DMS 273 treated with DMSO at 0.1 percent for 48 hours (cell line): Measurements from ENCODE around the gene IGFLR1.

ENCODE experiments used
- DNase-seq: peaks from one replicate; lab custom pipeline; 2025; lab: John Stamatoyannopoulos, UW

Gene IGFLR1

GRCh38 chr19:35723671-35724070 is 18.6 kb downstream of the IGFLR1 start:
- DNase-seq = no peak

- DNase-seq = no peak
Measured at GRCh38 chr19:35722897-35723296, 19.4 kb downstream of the IGFLR1 start.

GRCh38 chr19:35722461-35722860 is 19.8 kb downstream of the IGFLR1 start:
- no peak for DNase-seq

- DNase-seq = no peak
Measured at GRCh38 chr19:35721374-35721773, 20.9 kb downstream of the IGFLR1 start.

- no peak for DNase-seq
Measured at GRCh38 chr19:35720648-35721047, 21.6 kb downstream of the IGFLR1 start.

GRCh38 chr19:35720163-35720524 is 22.1 kb downstream of the IGFLR1 start:
- no peak for DNase-seq

GRCh38 chr19:35719402-35720162 is 22.7 kb downstream of the IGFLR1 start:
- no peak for DNase-seq

GRCh38 chr19:35718345-35719041 is 23.8 kb downstream of the IGFLR1 start:
- no peak for DNase-seq

GRCh38 chr19:35717665-35718344 is 24.4 kb downstream of the IGFLR1 start, which contains the start of gene KMT2B:
Gene KMT2B (plus strand): TSS chr19:35718003. CDS start chr19:35718019, 16 bp downstream.
- DNase-seq = no peak

- peak; percentile 83 for DNase-seq
Measured at GRCh38 chr19:35716801-35717664, 25.2 kb downstream of the IGFLR1 start.

GRCh38 chr19:35715981-35716800 is 26.1 kb downstream of the IGFLR1 start:
- no peak for DNase-seq

- no peak for DNase-seq
Measured at GRCh38 chr19:35715355-35715809, 26.9 kb downstream of the IGFLR1 start.

- DNase-seq = no peak
Measured at GRCh38 chr19:35714601-35715354, 27.5 kb downstream of the IGFLR1 start.

- no peak for DNase-seq
Measured at GRCh38 chr19:35713904-35714495, 28.3 kb downstream of the IGFLR1 start.

- no peak for DNase-seq
Measured at GRCh38 chr19:35713506-35713850, 28.8 kb downstream of the IGFLR1 start.

GRCh38 chr19:35712567-35713505 is 29.4 kb downstream of the IGFLR1 start:
- DNase-seq = no peak

- no peak for DNase-seq
Measured at GRCh38 chr19:35710784-35711723, 31.2 kb downstream of the IGFLR1 start.

- DNase-seq = no peak
Measured at GRCh38 chr19:35708391-35708790, 33.9 kb downstream of the IGFLR1 start.
